ENCODE data around the gene TRIM17.

DNA sequence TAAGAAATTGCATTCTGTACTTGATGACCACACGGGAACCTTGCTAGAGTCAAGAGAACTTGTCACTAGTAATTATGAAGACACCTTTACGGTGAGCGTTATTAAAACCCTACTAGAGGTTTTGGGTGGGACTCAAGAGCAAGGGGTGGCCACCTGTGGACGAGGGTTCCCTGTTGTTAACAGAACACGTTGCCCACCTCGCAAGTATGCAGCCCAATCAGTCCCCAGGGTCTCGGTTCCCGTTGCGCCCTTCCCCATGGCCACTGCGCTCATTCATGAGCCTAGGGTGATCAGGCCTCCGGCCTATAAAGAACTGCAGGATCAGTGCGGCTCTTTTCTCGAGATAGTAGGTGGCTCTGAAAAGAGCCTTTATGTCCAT, 40.3 kb upstream of the TRIM17 start:
- TF ChIP-seq, protein P1, sequence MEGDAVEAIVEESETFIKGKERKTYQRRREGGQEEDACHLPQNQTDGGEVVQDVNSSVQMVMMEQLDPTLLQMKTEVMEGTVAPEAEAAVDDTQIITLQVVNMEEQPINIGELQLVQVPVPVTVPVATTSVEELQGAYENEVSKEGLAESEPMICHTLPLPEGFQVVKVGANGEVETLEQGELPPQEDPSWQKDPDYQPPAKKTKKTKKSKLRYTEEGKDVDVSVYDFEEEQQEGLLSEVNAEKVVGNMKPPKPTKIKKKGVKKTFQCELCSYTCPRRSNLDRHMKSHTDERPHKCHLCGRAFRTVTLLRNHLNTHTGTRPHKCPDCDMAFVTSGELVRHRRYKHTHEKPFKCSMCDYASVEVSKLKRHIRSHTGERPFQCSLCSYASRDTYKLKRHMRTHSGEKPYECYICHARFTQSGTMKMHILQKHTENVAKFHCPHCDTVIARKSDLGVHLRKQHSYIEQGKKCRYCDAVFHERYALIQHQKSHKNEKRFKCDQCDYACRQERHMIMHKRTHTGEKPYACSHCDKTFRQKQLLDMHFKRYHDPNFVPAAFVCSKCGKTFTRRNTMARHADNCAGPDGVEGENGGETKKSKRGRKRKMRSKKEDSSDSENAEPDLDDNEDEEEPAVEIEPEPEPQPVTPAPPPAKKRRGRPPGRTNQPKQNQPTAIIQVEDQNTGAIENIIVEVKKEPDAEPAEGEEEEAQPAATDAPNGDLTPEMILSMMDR (IDR thresholded peaks at IDR 0.05): no peak
- TF ChIP-seq EP300 (IDR thresholded peaks at IDR 0.05; ENCODE audit: low read depth): no peak
